Measurements from ENCODE around the gene GPC6.

- no peak for TF ChIP-seq GATA2 (IDR thresholded peaks at IDR 0.05; ENCODE audit: low read depth, low read length)
- TF ChIP-seq GATA3 (IDR thresholded peaks at IDR 0.05; ENCODE audit: low read depth, low read length), result no peak
These were observed 1054.2 kb downstream of the GPC6 start for GRCh38 chr13:94280845-94281244.

All from SH-SY5Y (cell line).